OCI-LY3 (cell line): ENCODE results near the gene UBA1.

Experiments
- CTCF ChIP-seq: fragments of 200-600, 300-600 bp; sonication (generic); IDR thresholded peaks from 2 replicates; pipeline ENCODE4 v1.5.1; 2014; ENCODE audit warnings: antibody characterized with exemption, low read length, low read depth
- EZH2phosphoT487 ChIP-seq: fragments of 200-600 bp; shearing (Covaris generic); IDR thresholded peaks from 2 replicates; pipeline ENCODE4 v1.6.1; 2018; ENCODE audit warnings: antibody characterized with exemption, mixed run types, low read depth

GRCh38 chrX:47196098-47196497 is 2.5 kb downstream of the UBA1 start:
- TF ChIP-seq CTCF, result no peak
- no peak for TF ChIP-seq EZH2phosphoT487
